HepG2 (cell line): ENCODE results near the gene SEC14L1.

Experiments used
- AHDC1 ChIP-seq: sonication (generic); formaldehyde crosslinking; IDR thresholded peaks from 2 replicates; pipeline ENCODE4 v1.5.1; 2020; ENCODE audit warnings: mild to moderate bottlenecking, missing genetic modification reagents, borderline replicate concordance
- ATF6 ChIP-seq: sonication (generic); formaldehyde crosslinking; conservative IDR thresholded peaks from 2 replicates; pipeline ENCODE4 v1.4.0; 2020; ENCODE audit warnings: missing genetic modification reagents
- CREM ChIP-seq, 2 experiments: sonication (generic) in 1 of 2; formaldehyde crosslinking in 1 of 2; IDR thresholded peaks; 2 replicates each; pipeline versions ENCODE4 v1.4.0 to v1.6.1; 2016 to 2020; ENCODE audit warnings: antibody characterized with exemption in 1 of 2, mild to moderate bottlenecking in 1 of 2, missing genetic modification reagents in 1 of 2
- CTCF ChIP-seq: sonication (generic); formaldehyde crosslinking; IDR thresholded peaks from 2 replicates; pipeline ENCODE4 v1.5.0; 2020; ENCODE audit warnings: mild to moderate bottlenecking, missing genetic modification reagents, moderate library complexity
- EZH2 ChIP-seq: conservative IDR thresholded peaks from 2 replicates; pipeline ENCODE4 v1.6.1; 2012; ENCODE audit warnings: mild to moderate bottlenecking, low read depth, low read length, moderate library complexity
- FOXA1 ChIP-seq, 2 experiments: fragments of 450-650 bp in 1 of 2; sonication (generic) in 1 of 2; formaldehyde crosslinking in 1 of 2; IDR thresholded peaks; 2 replicates each; pipeline versions ENCODE4 v1.4.0 to v1.6.1; 2016 to 2020; ENCODE audit warnings: missing genetic modification reagents in 1 of 2
- HINFP ChIP-seq: sonication (generic); formaldehyde crosslinking; IDR thresholded peaks from 2 replicates; pipeline ENCODE4 v1.4.0; 2020; ENCODE audit warnings: low read depth, mild to moderate bottlenecking, missing genetic modification reagents
- KAT7 ChIP-seq: IDR thresholded peaks from 2 replicates; pipeline ENCODE4 v1.6.1; 2018; ENCODE audit warnings: borderline replicate concordance, missing compliant biosample characterization
- SETDB1 ChIP-seq: sonication (generic); formaldehyde crosslinking; IDR thresholded peaks from 2 replicates; pipeline ENCODE4 v1.5.1; 2020; ENCODE audit warnings: missing genetic modification reagents, mild to moderate bottlenecking, borderline replicate concordance
- TARDBP ChIP-seq: sonication (generic); formaldehyde crosslinking; IDR thresholded peaks from 2 replicates; pipeline ENCODE4 v1.8.0; 2022; ENCODE audit warnings: mild to moderate bottlenecking, missing genetic modification reagents
- ZNF274 ChIP-seq: sonication (generic); formaldehyde crosslinking; IDR thresholded peaks from 2 replicates; pipeline ENCODE4 v1.5.1; 2020; ENCODE audit warnings: mild to moderate bottlenecking, missing genetic modification reagents
- ZNF431 ChIP-seq: sonication (generic); formaldehyde crosslinking; IDR thresholded peaks from 2 replicates; pipeline ENCODE4 v1.9.0; 2022; ENCODE audit warnings: missing genetic modification reagents, low read depth, mild to moderate bottlenecking, borderline replicate concordance
- ZNF510 ChIP-seq: sonication (generic); formaldehyde crosslinking; IDR thresholded peaks from 2 replicates; pipeline ENCODE4 v1.4.0; 2020; ENCODE audit warnings: low read depth, mild to moderate bottlenecking, missing genetic modification reagents
- ZNF891 ChIP-seq: sonication (generic); formaldehyde crosslinking; IDR thresholded peaks from 2 replicates; pipeline ENCODE4 v1.5.0; 2020; ENCODE audit warnings: mild to moderate bottlenecking, missing genetic modification reagents

GRCh38 chr17:77212833-77213777, 72.3 kb downstream of the SEC14L1 start:
- TF ChIP-seq HINFP (CRISPR knock-in tag) (no peak), ZNF431 (CRISPR knock-in tag) (no peak), CTCF (CRISPR knock-in tag) (no peak), CREM (IDR thresholded peaks at IDR 0.05) (no peak), CREM (CRISPR knock-in tag; IDR thresholded peaks at IDR 0.05) (no peak), SETDB1 (CRISPR knock-in tag) (no peak), TARDBP (CRISPR knock-in tag) (no peak), EZH2 (no peak), ATF6 (no peak), ZNF891 (CRISPR knock-in tag) (no peak), FOXA1 (IDR thresholded peaks at IDR 0.05) (no peak), FOXA1 (CRISPR knock-in tag; IDR thresholded peaks at IDR 0.05) (no peak), ZNF510 (CRISPR knock-in tag) (no peak), ZNF274 (CRISPR knock-in tag) (no peak), AHDC1 (CRISPR knock-in tag) (no peak), KAT7 (CRISPR knock-in tag) (no peak)
